ENCODE results near the gene DHX34. TPM values are rescaled to one million over a fixed set of nuclear protein-coding genes. Genes with fewer than 3 reads are reported as not detected.
"Not testable (repeated sequence)": the region's sequence is repeated elsewhere in the genome, so short reads cannot be mapped to it uniquely, and the experiment has no call there.

DHX34 gene
- total and polyA plus RNA-seq, 3 experiments from 2014 or later: 7.7 to 24.5 (median 23.2) TPM

DNA sequence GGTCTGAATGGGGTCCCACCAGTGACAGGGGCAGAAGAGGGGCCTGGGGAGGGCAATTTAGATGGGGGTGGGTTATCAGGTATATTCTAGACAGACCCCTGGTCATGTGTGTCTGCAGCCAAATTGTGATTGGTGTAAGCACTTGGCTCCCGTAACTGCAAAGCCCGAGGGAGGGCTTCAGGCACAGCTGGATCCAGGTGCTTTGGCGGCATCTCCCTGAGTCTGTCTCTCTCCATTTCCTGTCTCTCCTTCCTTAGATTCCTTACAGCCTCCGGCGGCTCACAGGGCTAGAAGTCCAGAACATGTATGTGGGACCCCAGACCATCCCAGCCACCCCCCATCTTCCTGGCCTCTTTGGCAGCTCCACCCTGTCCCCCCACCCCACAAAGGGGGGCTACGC, 31.4 kb downstream of the DHX34 start:
- Mint-ChIP-seq H3K27me3 (peaks cover 0 to 2% of the 10 kb centered on the region in 2 donors), H3K9me3 (no peaks in the 10 kb centered on the region), H3K4me3 (no peak overlapping the region), H3K27ac (peak overlapping the region in 5 of 8 donors; percentile 29 to 81 (median 68)), H3K36me3 (peaks cover 3 to 56% (median 10%) of the 10 kb centered on the region in 3 donors), H3K4me1 (peaks cover 21 to 32% (median 23%) of the 10 kb centered on the region in 3 donors)
- no peak for DNase-seq
- Histone ChIP-seq H3K4me3 (ENCODE audit: low read length) (no peak overlapping the region), H3K4me1 (ENCODE audit: insufficient read depth, low read length) (peaks cover 17% of the 10 kb centered on the region), H3K9me3 (ENCODE audit: low read length) (no peaks in the 10 kb centered on the region), H3K36me3 (ENCODE audit: insufficient read depth, low read length) (peaks cover 15% of the 10 kb centered on the region), H3K27ac (ENCODE audit: low read depth, low read length) (no peak overlapping the region), H3K27me3 (ENCODE audit: insufficient read depth, low read length, poor library complexity, severe bottlenecking) (no peaks in the 10 kb centered on the region)
- CTCF ChIA-PET: interaction anchor here (3.5 kb wide), 1 partner anchor 11 kb away, joined by 22 read pairs; no protein-coding TSS in a partner anchor
- POLR2A ChIA-PET: no interaction called here

- H3K9me3 Mint-ChIP-seq: no peaks in the 10 kb centered on the region
- DNase-seq: no peak
- Histone ChIP-seq H3K9me3 (ENCODE audit: low read length) (no peaks in the 10 kb centered on the region), H3K27ac (ENCODE audit: low read depth, low read length) (peak overlapping the region; percentile 24), H3K27me3 (ENCODE audit: insufficient read depth, low read length, poor library complexity, severe bottlenecking) (no peaks in the 10 kb centered on the region), H3K4me1 (ENCODE audit: insufficient read depth, low read length) (peaks cover 17% of the 10 kb centered on the region), H3K36me3 (ENCODE audit: insufficient read depth, low read length) (peaks cover 15% of the 10 kb centered on the region), H3K4me3 (ENCODE audit: low read length) (no peak overlapping the region)
- H3K36me3 Mint-ChIP-seq: peaks cover 3 to 51% (median 10%) of the 10 kb centered on the region in 3 donors
- ChIA-PET CTCF (interaction anchor here (3.5 kb wide), 1 partner anchor 10 kb away, joined by 22 read pairs; no protein-coding TSS in a partner anchor), POLR2A (interaction anchor here (0.5 to 1.7 kb wide), 2 partner anchors 32 to 440 kb away, joined by 3 to 5 read pairs; partner anchors contain the start of gene DHX34)
- H3K27me3 Mint-ChIP-seq: peaks cover 0 to 2% of the 10 kb centered on the region in 2 donors
- H3K4me1 Mint-ChIP-seq: peaks cover 21 to 32% (median 23%) of the 10 kb centered on the region in 3 donors
- peak overlapping the region in 3 of 7 donors; percentile 26 to 61 (median 49) for H3K4me3 Mint-ChIP-seq
- H3K27ac Mint-ChIP-seq: peak overlapping the region in 7 of 8 donors; percentile 13 to 91 (median 87)
Measured at GRCh38 chr19:47381121-47381520, 32.0 kb downstream of the DHX34 start.

DNA sequence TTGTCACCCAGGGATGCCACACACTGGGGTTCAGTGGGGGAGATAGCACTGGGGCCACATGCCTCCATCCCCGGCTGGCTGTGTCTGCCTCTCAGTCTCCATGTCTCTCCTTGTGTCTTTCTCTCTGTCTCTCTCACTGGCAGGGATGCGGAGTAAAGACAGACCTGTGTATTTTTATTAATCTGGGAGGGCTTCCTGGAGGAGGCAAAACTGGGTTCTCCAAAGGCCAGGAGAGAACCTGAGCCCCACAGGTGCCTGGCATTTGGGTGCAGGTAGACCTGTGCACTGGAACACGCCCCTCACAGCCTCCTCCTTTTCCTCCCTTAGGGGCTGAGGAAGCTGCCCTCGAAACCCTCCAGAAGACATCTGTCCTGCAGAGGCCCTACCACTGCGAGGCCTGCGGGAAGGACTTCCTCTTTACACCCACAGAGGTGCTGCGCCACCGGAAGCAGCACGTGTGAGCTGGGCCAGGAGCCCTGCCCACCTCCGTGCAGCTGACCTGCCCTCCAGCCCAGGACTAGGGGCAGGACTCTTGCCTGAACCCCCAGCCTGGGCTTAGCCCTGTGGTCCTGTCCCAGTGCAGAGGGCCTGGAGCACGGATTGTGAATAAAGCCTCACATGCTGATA, 32.7 kb downstream of the DHX34 start:
- peak overlapping the region; percentile 24 for H3K27ac ChIP-seq (ENCODE audit: low read depth, low read length)
- H3K9me3 ChIP-seq (ENCODE audit: low read length): no peaks in the 10 kb centered on the region
- Mint-ChIP-seq H3K27me3 (peaks cover 0 to 2% of the 10 kb centered on the region in 2 donors), H3K4me1 (peaks cover 21 to 32% (median 23%) of the 10 kb centered on the region in 3 donors), H3K4me3 (peak overlapping the region in 5 of 7 donors; percentile 12 to 76 (median 49)), H3K36me3 (peaks cover 3 to 45% (median 10%) of the 10 kb centered on the region in 3 donors), H3K27ac (peak overlapping the region; percentile 13 to 91 (median 84)), H3K9me3 (no peaks in the 10 kb centered on the region)
- peak; percentile 11 to 64 (median 21) for DNase-seq
- no peaks in the 10 kb centered on the region for H3K27me3 ChIP-seq (ENCODE audit: insufficient read depth, low read length, poor library complexity, severe bottlenecking)
- ChIA-PET POLR2A (interaction anchor here (0.5 to 1.7 kb wide), 2 partner anchors 33 to 441 kb away, joined by 3 to 5 read pairs; partner anchors contain the start of gene DHX34), CTCF (interaction anchor here (3.5 kb wide), 1 partner anchor 9 kb away, joined by 22 read pairs; no protein-coding TSS in a partner anchor)
- H3K36me3 ChIP-seq (ENCODE audit: insufficient read depth, low read length): peaks cover 15% of the 10 kb centered on the region
- peaks cover 17% of the 10 kb centered on the region for H3K4me1 ChIP-seq (ENCODE audit: insufficient read depth, low read length)
- no peak overlapping the region for H3K4me3 ChIP-seq (ENCODE audit: low read length)

GRCh38 chr19:47383890-47384289, 34.8 kb downstream of the DHX34 start:
- H3K4me3 ChIP-seq (ENCODE audit: low read length); H3K9me3 Mint-ChIP-seq; CTCF ChIA-PET; H3K27ac ChIP-seq (ENCODE audit: low read depth, low read length); H3K9me3 ChIP-seq (ENCODE audit: low read length); H3K27me3 Mint-ChIP-seq; DNase-seq; H3K27me3 ChIP-seq (ENCODE audit: insufficient read depth, low read length, poor library complexity, severe bottlenecking): not testable (repeated sequence)
- Mint-ChIP-seq H3K36me3 (peaks cover 3 to 31% (median 10%) of the 10 kb centered on the region in 3 donors), H3K4me3 (peak overlapping the region in 1 of 7 donors; percentile 65), H3K4me1 (peaks cover 21 to 32% (median 23%) of the 10 kb centered on the region in 3 donors), H3K27ac (peak overlapping the region in 1 of 8 donors; percentile 38)
- peaks cover 17% of the 10 kb centered on the region for H3K4me1 ChIP-seq (ENCODE audit: insufficient read depth, low read length)
- peaks cover 15% of the 10 kb centered on the region for H3K36me3 ChIP-seq (ENCODE audit: insufficient read depth, low read length)
- POLR2A ChIA-PET: interaction anchor here (0.7 kb wide), 1 partner anchor 98 kb away, joined by 5 read pairs; no protein-coding TSS in a partner anchor

GRCh38 chr19:47384533-47384932, 35.4 kb downstream of the DHX34 start:
- H3K4me1 ChIP-seq (ENCODE audit: insufficient read depth, low read length): peaks cover 17% of the 10 kb centered on the region
- H3K27ac Mint-ChIP-seq; H3K27me3 ChIP-seq (ENCODE audit: insufficient read depth, low read length, poor library complexity, severe bottlenecking); POLR2A ChIA-PET; H3K9me3 ChIP-seq (ENCODE audit: low read length); H3K4me3 Mint-ChIP-seq; H3K27me3 Mint-ChIP-seq; DNase-seq; CTCF ChIA-PET; H3K4me3 ChIP-seq (ENCODE audit: low read length); H3K27ac ChIP-seq (ENCODE audit: low read depth, low read length); H3K9me3 Mint-ChIP-seq: not testable (repeated sequence)
- H3K4me1 Mint-ChIP-seq: peaks cover 21 to 32% (median 23%) of the 10 kb centered on the region in 3 donors
- H3K36me3 Mint-ChIP-seq: peaks cover 3 to 27% (median 10%) of the 10 kb centered on the region in 3 donors
- H3K36me3 ChIP-seq (ENCODE audit: insufficient read depth, low read length): peaks cover 15% of the 10 kb centered on the region

DNA sequence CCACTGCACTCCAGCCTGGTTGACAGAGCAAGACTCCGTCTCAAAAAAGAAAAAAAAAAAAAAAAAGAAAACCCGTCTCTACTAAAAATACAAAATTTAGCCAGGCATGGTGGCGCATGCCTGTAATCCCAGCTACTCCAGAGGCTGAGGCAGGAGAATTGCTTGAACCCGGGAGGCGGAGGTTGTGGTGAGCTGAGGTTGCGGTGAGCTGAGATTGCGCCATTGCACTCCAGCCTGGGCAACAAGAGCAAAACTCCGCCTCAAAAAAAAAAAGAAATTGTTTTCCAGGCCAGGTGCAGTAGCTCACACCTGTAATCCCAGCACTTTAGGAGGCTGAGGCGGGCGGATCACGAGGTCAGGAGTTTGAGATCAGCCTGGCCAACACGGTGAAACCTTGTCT, 37.5 kb downstream of the DHX34 start:
- not testable (repeated sequence) for H3K27ac ChIP-seq (ENCODE audit: low read depth, low read length); H3K4me3 Mint-ChIP-seq; H3K9me3 Mint-ChIP-seq; DNase-seq; H3K4me3 ChIP-seq (ENCODE audit: low read length); H3K27me3 ChIP-seq (ENCODE audit: insufficient read depth, low read length, poor library complexity, severe bottlenecking); H3K9me3 ChIP-seq (ENCODE audit: low read length); H3K36me3 Mint-ChIP-seq; H3K36me3 ChIP-seq (ENCODE audit: insufficient read depth, low read length); H3K4me1 ChIP-seq (ENCODE audit: insufficient read depth, low read length); H3K27me3 Mint-ChIP-seq; H3K27ac Mint-ChIP-seq
- peaks cover 19 to 21% (median 21%) of the 10 kb centered on the region in 3 donors for H3K4me1 Mint-ChIP-seq
- POLR2A ChIA-PET: interaction anchor here (0.6 to 0.7 kb wide), 3 partner anchors 142 to 653 kb away, joined by 3 to 12 read pairs (median 3); no protein-coding TSS in a partner anchor
- CTCF ChIA-PET: interaction anchor here (0.9 to 8.2 kb wide), 3 partner anchors 38 to 91 kb away, joined by 3 to 89 read pairs (median 3); partner anchors contain the start of gene DHX34

- H3K4me3 ChIP-seq (ENCODE audit: low read length); DNase-seq; H3K9me3 ChIP-seq (ENCODE audit: low read length); POLR2A ChIA-PET; H3K36me3 Mint-ChIP-seq; H3K4me1 ChIP-seq (ENCODE audit: insufficient read depth, low read length); H3K4me3 Mint-ChIP-seq; H3K27me3 ChIP-seq (ENCODE audit: insufficient read depth, low read length, poor library complexity, severe bottlenecking); H3K36me3 ChIP-seq (ENCODE audit: insufficient read depth, low read length); H3K9me3 Mint-ChIP-seq; H3K27me3 Mint-ChIP-seq; H3K27ac ChIP-seq (ENCODE audit: low read depth, low read length): not testable (repeated sequence)
- H3K4me1 Mint-ChIP-seq: peaks cover 10 to 13% (median 13%) of the 10 kb centered on the region in 3 donors
- peak overlapping the region in 1 of 8 donors; percentile 22 for H3K27ac Mint-ChIP-seq
- CTCF ChIA-PET: interaction anchor here (8.2 kb wide), 1 partner anchor 92 kb away, joined by 89 read pairs; no protein-coding TSS in a partner anchor
Measured at GRCh38 chr19:47387623-47388022, 38.5 kb downstream of the DHX34 start.

DNA sequence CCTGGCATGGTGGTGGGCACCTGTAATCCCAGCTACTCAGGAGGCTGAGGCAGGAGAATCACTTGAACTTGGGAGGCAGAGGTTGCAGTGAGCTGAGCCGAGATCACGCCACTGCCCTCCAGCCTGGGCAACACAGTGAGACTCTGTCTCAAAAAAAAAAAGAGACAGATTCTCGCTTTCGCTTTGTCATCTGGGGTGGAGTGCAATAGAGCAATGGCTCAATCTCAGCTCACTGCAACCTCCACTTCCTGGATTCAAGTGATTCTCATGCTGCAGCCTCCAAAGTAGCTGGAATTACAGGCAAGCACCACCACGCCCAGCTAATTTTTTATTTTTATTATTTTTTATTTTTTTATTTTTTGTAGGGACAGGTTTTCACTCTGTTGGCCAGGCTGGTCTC, 39.6 kb downstream of the DHX34 start:
- POLR2A ChIA-PET; H3K4me3 ChIP-seq (ENCODE audit: low read length); H3K36me3 Mint-ChIP-seq; H3K27me3 ChIP-seq (ENCODE audit: insufficient read depth, low read length, poor library complexity, severe bottlenecking); H3K27ac Mint-ChIP-seq; H3K27ac ChIP-seq (ENCODE audit: low read depth, low read length); H3K9me3 Mint-ChIP-seq; H3K36me3 ChIP-seq (ENCODE audit: insufficient read depth, low read length); H3K4me3 Mint-ChIP-seq; H3K9me3 ChIP-seq (ENCODE audit: low read length); H3K4me1 ChIP-seq (ENCODE audit: insufficient read depth, low read length); DNase-seq; H3K4me1 Mint-ChIP-seq: not testable (repeated sequence)
- CTCF ChIA-PET: interaction anchor here (1.1 to 8.2 kb wide), 3 partner anchors 39 to 93 kb away, joined by 3 to 89 read pairs (median 3); partner anchors contain the start of gene DHX34
- H3K27me3 Mint-ChIP-seq: peaks cover 1 to 11% of the 10 kb centered on the region in 2 donors

Data from CD8-positive, alpha-beta memory T cell (primary cell).